Ascending aorta (tissue), 2 donors: ENCODE measurements around the gene NKX1-1. TPM values are rescaled to one million over a fixed set of nuclear protein-coding genes. Genes with fewer than 3 reads are reported as not detected.
"Not testable (repeated sequence)": the region's sequence is repeated elsewhere in the genome, so short reads cannot be mapped to it uniquely, and the experiment has no call there.

Experiments used
- DNase-seq, 2 donors: peaks; one replicate each; pipeline ENCODE4 v3.0.0-alpha.2; 2019; ENCODE audit warnings: low spot score in 2 of 2
- H3K27ac ChIP-seq, 2 donors: fragments of 200-600 bp; sonication (generic); one replicate each; pipeline ENCODE4 v1.5.1; 2016 to 2017; ENCODE audit warnings: mild to moderate bottlenecking in 1 of 2
- H3K27me3 ChIP-seq: fragments of 200-600 bp; sonication (generic); one replicate; pipeline ENCODE4 v1.5.1; 2017
- H3K36me3 ChIP-seq, 2 donors: fragments of 200-600 bp; sonication (generic); one replicate each; pipeline ENCODE4 v1.5.1; 2016
- H3K4me1 ChIP-seq, 2 donors: fragments of 200-600 bp; sonication (generic); one replicate each; pipeline ENCODE4 v1.5.1; 2016 to 2017; ENCODE audit warnings: mild to moderate bottlenecking in 1 of 2
- H3K4me3 ChIP-seq, 2 donors: fragments of 200-600 bp; sonication (generic); one replicate each; pipeline ENCODE4 v1.5.1; 2016 to 2017; ENCODE audit warnings: mild to moderate bottlenecking in 1 of 2
- H3K9me3 ChIP-seq, 2 donors: fragments of 200-600 bp; sonication (generic); one replicate each; pipeline ENCODE4 v1.5.1; 2016
- intact Hi-C: fragments of 100-400 bp; cut with DNase I; formaldehyde crosslinking; loops from one replicate; pipeline ENCODE4 v1.15.1; 2023
- total RNA-seq: library from RNA; depleted of rRNA; stranded (reverse); fragments of >200 nt; gene quantifications from one replicate; pipeline ENCODE4 v1.1.0, GENCODE V29; 2016
- TF ChIP-seq, protein P1 (sequence below), 3 experiments: fragments of 200-600 bp in 2 of 3; fragments of 450-650 bp in 1 of 3; sonication (generic) in 2 of 3; IDR thresholded peaks; one replicate each; pipeline ENCODE4 v1.5.1; 2016 to 2019; ENCODE audit warnings: antibody characterized with exemption in 3 of 3, mild to moderate bottlenecking in 1 of 3, moderate library complexity in 1 of 3

The NKX1-1 gene
- total RNA-seq, 1 donor from 2014 or later: not detected

DNA sequence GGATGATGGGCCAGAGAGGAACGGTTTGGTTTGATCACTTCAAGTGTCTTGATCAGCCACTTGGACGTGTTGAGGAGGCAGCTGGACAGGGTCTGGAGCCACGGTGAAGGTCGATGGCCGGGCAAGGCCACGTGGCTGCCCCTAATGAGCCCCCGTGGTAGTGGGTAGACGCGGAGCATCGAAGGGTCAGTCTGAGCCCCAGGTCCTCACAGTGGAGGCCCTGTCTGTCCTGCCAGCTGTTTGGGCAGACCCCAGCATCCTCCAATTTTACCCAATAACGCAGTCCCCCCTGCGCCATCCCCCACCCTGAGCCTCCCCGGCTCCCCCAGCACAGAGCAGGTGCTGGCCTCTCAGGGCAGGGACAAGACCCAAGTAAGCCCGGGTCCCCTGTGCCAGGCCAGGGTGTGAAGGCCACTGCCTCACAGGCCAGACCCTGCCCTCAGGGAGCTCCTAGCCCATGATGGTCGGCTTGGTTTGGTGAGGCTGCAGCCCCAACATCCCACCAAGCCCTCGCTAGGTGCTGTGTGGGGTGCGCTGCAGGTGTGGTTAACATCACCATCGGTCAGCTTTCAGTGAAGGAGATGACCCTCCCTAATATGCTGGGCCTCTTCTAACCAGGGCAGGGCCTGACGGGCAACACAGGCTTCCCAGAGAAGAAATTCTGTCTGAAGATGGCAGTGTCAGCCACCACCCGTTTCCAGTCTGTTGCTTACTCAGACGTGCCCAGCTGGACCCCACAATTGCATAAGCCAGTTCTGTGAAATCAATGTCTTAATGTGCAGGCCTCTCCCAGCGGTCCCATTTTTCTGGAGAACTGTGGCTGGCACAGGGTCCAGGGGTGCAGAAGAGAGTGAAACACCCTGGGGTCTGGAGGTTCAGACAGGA lies 40.5 kb upstream of the NKX1-1 start:
- Histone ChIP-seq H3K9me3 (no peaks in the 10 kb centered on the region), H3K27ac (no peak overlapping the region), H3K36me3 (no peaks in the 10 kb centered on the region), H3K4me1 (no peaks in the 10 kb centered on the region), H3K27me3 (no peaks in the 10 kb centered on the region), H3K4me3 (no peak overlapping the region)
- intact Hi-C loops: no loop called here
- TF ChIP-seq, protein P1, sequence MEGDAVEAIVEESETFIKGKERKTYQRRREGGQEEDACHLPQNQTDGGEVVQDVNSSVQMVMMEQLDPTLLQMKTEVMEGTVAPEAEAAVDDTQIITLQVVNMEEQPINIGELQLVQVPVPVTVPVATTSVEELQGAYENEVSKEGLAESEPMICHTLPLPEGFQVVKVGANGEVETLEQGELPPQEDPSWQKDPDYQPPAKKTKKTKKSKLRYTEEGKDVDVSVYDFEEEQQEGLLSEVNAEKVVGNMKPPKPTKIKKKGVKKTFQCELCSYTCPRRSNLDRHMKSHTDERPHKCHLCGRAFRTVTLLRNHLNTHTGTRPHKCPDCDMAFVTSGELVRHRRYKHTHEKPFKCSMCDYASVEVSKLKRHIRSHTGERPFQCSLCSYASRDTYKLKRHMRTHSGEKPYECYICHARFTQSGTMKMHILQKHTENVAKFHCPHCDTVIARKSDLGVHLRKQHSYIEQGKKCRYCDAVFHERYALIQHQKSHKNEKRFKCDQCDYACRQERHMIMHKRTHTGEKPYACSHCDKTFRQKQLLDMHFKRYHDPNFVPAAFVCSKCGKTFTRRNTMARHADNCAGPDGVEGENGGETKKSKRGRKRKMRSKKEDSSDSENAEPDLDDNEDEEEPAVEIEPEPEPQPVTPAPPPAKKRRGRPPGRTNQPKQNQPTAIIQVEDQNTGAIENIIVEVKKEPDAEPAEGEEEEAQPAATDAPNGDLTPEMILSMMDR (IDR thresholded peaks at IDR 0.05): no peak
- DNase-seq: no peak

DNA sequence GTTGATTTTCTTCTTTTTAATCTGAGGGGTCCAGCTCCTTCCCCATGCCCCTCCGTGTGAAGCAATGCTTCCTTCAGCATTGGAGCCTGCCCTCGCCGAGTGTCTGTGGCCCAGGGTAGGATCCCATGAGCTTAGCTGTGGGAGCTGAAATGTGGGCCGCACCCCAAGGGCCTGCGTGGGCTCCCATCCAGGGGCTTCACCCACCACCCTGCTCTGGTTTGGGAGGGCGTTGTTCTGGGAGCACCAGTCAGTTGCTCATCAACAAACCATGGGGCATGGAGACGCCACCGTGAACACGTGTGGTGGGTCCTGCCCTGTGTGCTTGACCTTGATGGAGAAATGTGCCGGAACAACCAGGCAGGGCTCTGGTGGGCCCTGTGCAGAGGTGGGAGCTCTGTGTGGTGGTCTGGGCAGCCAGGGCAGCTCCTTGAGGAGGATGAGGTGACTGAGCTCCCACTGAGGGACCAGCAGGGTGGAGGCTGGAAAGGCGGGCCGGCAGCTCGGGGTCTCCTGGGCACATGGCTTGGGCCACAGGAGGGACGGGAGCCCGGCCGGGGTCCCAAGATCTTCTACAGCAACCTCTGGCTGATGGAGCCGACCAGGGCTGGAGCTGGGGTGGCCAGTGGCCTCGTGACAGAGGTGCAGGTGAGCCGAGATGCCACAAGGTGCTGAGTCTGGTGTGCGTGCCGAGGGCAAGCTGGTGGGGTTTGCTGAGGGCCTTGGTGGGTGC lies 39.6 kb upstream of the NKX1-1 start:
- Histone ChIP-seq H3K4me3 (no peak overlapping the region), H3K27ac (no peak overlapping the region), H3K4me1 (no peaks in the 10 kb centered on the region), H3K9me3 (no peaks in the 10 kb centered on the region), H3K36me3 (no peaks in the 10 kb centered on the region), H3K27me3 (no peaks in the 10 kb centered on the region)
- intact Hi-C loops: no loop called here
- TF ChIP-seq, protein P1 (IDR thresholded peaks at IDR 0.05): no peak
- no peak for DNase-seq

DNA sequence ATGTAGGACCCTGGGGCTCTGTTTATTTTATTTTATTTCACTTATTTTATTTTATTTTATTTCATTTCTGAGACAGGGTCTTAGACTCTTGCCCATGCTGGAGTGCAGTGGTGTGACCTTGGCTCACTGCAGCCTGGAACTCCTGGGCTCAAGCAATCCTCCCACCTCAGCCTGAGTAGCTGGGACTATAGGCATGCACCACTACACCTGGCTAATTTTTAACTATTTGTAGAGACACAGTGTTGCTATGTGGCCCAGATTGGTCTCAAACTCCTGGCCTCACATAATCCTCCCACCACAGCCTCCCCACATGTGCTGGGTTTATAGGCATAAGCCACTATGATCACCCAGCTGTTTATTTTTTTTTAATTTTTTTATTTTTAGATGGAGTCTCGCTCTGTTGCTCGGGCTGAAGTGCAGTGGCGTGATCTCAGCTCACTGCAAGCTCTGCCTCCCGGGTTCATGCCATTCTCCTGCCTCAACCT lies 37.5 kb upstream of the NKX1-1 start:
- intact Hi-C loops, H3K27ac ChIP-seq, H3K9me3 ChIP-seq, H3K4me3 ChIP-seq, H3K27me3 ChIP-seq, DNase-seq, H3K4me1 ChIP-seq, H3K36me3 ChIP-seq: not testable (repeated sequence)

DNA sequence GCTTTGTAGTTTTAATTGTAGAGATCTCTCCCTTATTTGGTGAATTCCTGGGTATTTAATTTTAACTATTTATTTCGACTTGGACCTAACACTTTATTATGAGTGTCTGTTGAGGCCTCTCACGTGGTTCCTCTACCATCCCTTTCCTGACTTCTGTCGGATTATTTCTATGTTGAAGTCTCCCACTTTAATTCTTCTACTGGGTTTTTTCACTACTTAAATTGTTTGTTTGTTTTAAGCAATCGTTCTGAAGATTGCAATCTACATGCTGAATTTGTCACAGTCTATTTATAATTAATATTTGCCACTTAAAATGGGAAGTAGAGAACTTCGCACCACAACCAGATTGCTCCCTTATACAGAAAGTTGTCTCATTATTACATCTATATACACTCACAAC lies 20.8 kb upstream of the NKX1-1 start:
- TF ChIP-seq, protein P1 (IDR thresholded peaks at IDR 0.05): no peak
- DNase-seq: no peak

DNA sequence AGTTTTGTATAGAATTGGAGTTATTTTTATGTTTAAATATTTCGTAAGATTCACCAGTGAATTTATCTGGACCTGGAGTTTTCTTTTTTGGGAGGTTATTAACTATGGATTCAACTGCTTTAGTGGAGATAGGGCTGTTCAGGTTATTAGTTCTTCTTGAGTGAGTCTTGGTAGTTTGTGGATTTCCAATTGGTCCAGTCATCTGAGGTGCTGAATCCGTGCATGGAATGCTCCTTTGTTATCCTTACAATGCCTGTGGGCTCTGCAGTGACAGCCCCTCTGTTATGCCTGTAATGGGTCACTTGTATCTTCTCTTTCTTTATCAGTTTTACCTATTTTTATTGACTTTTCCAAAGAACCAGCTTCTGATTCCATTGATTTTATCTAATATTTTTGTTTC lies 15.4 kb upstream of the NKX1-1 start:
- no peak overlapping the region for H3K4me3 ChIP-seq
- TF ChIP-seq, protein P1 (IDR thresholded peaks at IDR 0.05): no peak
- H3K4me1 ChIP-seq: no peaks in the 10 kb centered on the region
- H3K27ac ChIP-seq: no peak overlapping the region
- no peaks in the 10 kb centered on the region for H3K27me3 ChIP-seq
- H3K36me3 ChIP-seq: no peaks in the 10 kb centered on the region
- no peaks in the 10 kb centered on the region for H3K9me3 ChIP-seq
- intact Hi-C loops: no loop called here
- DNase-seq: no peak

More for the DNA sequence above, 20.8 kb upstream of the NKX1-1 start:
- Histone ChIP-seq H3K4me3 (no peak overlapping the region), H3K27me3 (no peaks in the 10 kb centered on the region), H3K4me1 (no peaks in the 10 kb centered on the region), H3K9me3 (no peaks in the 10 kb centered on the region), H3K27ac (no peak overlapping the region), H3K36me3 (no peaks in the 10 kb centered on the region)
- intact Hi-C loops: no loop called here

DNA sequence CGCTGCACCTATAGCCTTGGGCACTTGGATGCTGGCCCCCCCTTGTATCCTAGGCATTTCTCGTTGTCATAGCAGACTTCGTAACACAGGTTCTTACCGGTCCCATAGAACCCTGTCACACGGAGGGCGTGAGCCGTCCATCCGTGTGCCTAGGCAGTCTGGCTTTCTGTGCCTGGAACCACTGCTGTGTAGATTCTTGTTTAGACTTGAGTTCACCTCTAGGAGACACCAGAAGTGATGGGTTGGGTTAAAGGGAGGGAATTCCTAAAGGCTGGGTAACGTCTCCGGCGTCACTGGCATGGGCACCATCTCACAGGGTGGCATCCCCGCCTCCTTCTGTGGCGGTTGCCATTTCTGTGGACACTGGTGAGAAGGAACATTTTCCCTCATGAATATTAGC lies 13.5 kb upstream of the NKX1-1 start:
- no peaks in the 10 kb centered on the region for H3K36me3 ChIP-seq
- no peaks in the 10 kb centered on the region for H3K4me1 ChIP-seq
- no peaks in the 10 kb centered on the region for H3K27me3 ChIP-seq
- intact Hi-C loops: no loop called here
- TF ChIP-seq, protein P1 (IDR thresholded peaks at IDR 0.05): no peak
- no peaks in the 10 kb centered on the region for H3K9me3 ChIP-seq
- no peak overlapping the region for H3K4me3 ChIP-seq
- DNase-seq: peak in 1 of 2 donors; percentile 34
- H3K27ac ChIP-seq: no peak overlapping the region
